ENCODE results near the gene SLC26A1. TPM values are rescaled to one million over a fixed set of nuclear protein-coding genes. Genes with fewer than 3 reads are reported as not detected.

The SLC26A1 gene
- total RNA-seq, 1 donor from 2014 or later = 1.0 TPM

GRCh38 chr4:988726-989721 lies 4.2 kb downstream of the SLC26A1 start:
- Histone ChIP-seq H3K27ac (no peak overlapping the region), H3K9me3 (no peaks in the 10 kb centered on the region), H3K4me1 (peaks cover 51% of the 10 kb centered on the region), H3K27me3 (ENCODE audit: low read depth) (no peaks in the 10 kb centered on the region), H3K4me3 (no peak overlapping the region), H3K36me3 (no peaks in the 10 kb centered on the region)
- no peak for ATAC-seq
- no peak for DNase-seq
- no peak for TF ChIP-seq CTCF (IDR thresholded peaks at IDR 0.05)
- intact Hi-C loops (cut with DNase I) = no loop called here

- Histone ChIP-seq H3K9me3 (no peaks in the 10 kb centered on the region), H3K36me3 (no peaks in the 10 kb centered on the region), H3K27ac (peak overlapping the region; percentile 75), H3K4me1 (peaks cover 43% of the 10 kb centered on the region), H3K27me3 (ENCODE audit: low read depth) (no peaks in the 10 kb centered on the region), H3K4me3 (peak overlapping the region; percentile 88)
- no peak for ATAC-seq
- DNase-seq = no peak
- TF ChIP-seq CTCF (IDR thresholded peaks at IDR 0.05) = no peak
- intact Hi-C loops (cut with DNase I) = no loop called here
Observed at GRCh38 chr4:987624-988513, 5.3 kb downstream of the SLC26A1 start.

- ATAC-seq (peak; percentile 90 to 94), DNase-seq (peak; percentile 91)
- Histone ChIP-seq H3K27me3 (ENCODE audit: low read depth) (no peaks in the 10 kb centered on the region), H3K36me3 (no peaks in the 10 kb centered on the region), H3K9me3 (no peaks in the 10 kb centered on the region), H3K4me1 (peaks cover 36% of the 10 kb centered on the region), H3K27ac (peak within 1 kb of the TSS; percentile 75), H3K4me3 (peak within 1 kb of the TSS; percentile 88)
- peak; percentile 60 for TF ChIP-seq CTCF (IDR thresholded peaks at IDR 0.05)
- intact Hi-C loops (cut with DNase I) = no loop called here
Observed at GRCh38 chr4:986879-987623, 6.2 kb downstream of the SLC26A1 start, which contains the start of gene IDUA. IDUA (plus strand) TSS chr4:987044; CDS start chr4:987085, 41 bp downstream.

GRCh38 chr4:986428-986878 lies 6.8 kb downstream of the SLC26A1 start:
- DNase-seq = no peak
- peak; percentile 0 to 22 for ATAC-seq
- H3K36me3 ChIP-seq = no peaks in the 10 kb centered on the region
- H3K27ac ChIP-seq = peak overlapping the region; percentile 75
- H3K9me3 ChIP-seq = no peaks in the 10 kb centered on the region
- peaks cover 36% of the 10 kb centered on the region for H3K4me1 ChIP-seq
- no peak for TF ChIP-seq CTCF (IDR thresholded peaks at IDR 0.05)
- intact Hi-C loops (cut with DNase I) = no loop called here
- peak overlapping the region; percentile 88 for H3K4me3 ChIP-seq
- no peaks in the 10 kb centered on the region for H3K27me3 ChIP-seq (ENCODE audit: low read depth)

All from lower lobe of right lung (tissue), 2 donors.